ENCODE measurements around the gene KLHDC9. TPM values are rescaled to one million over a fixed set of nuclear protein-coding genes. Genes with fewer than 3 reads are reported as not detected.

Gene KLHDC9
- polyA plus RNA-seq, 1 donor = 0.86 TPM

- no peak for DNase-seq
Observed at GRCh38 chr1:161077426-161077825, 20.7 kb upstream of the KLHDC9 start.

DNA sequence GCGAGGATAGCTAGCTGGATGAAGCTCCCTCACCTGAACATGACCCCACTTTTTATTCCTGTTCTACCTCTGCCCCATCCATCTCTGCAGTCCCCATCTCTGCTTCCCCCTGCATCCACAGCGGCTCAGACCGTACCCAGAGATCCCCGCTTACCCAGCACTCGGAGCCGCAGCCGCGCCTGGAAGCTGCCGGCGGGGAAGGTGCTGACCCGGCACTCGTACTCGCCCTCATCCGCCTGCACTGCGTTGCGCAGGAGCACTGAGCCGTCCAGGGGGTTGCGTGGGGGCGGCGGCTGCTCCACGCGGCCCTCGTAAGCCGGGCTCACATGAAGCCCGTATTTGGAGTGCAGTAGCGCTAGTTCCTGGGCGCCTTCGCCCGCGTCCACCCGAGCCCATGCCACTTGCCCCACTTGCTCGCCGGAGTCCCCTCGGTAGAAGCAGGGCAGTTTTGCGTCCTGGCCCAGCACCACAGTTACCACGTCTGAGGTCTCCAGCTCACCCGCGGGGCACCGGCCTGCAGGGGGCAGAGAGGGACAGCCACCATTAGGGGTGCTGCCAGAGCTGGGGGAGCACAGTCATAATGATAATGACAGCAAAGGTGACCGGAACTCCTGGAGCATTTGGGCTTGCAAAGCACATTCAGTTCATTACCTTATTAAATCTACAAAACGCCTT is 18.6 kb upstream of the KLHDC9 start:
- no peak for DNase-seq

DNA sequence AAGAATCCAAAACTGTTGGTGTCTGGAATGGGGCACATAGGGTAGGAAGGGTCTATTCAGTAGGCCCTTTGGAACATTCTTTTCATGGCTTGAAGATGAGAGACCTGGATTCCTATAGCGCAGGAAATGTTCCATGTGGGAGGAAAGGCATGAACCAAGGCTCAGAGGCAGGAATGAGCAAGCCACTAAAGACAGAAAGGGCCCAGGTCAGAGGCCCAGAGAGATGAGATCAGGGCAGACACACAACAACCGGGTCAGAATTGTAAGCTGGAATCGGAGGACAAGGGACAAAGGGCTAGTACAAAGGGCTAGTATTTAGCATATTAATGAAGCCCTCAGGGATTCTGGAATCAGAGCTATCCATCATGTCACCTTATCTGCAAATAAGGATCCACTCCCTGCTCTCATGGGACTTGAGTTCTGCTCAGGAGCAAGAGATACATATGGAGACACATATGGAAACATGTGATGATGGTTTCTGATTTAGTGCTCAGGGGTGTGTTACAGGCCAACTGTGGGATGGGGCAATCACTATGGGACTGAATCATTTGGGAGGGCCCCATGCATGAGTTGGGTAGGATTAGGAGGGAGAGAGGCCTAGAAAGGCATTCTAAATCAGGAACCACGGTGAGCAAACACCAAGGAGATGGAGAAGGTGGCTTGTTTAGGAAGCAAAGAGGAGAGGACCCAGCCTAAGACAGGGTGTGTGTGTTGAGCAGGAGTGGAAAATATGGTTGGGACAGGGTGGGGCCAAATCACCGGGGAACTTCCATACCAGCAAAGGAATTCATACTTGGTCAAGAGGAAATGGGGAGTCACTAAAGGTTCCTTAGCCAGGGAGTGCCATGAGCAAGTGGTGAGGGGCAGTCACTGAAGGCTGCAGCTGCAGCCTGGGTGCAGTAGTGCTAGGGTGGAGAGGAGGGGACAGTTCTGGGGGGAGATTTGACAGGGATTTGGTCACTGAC is 17.4 kb upstream of the KLHDC9 start:
- no peak for DNase-seq

DNA sequence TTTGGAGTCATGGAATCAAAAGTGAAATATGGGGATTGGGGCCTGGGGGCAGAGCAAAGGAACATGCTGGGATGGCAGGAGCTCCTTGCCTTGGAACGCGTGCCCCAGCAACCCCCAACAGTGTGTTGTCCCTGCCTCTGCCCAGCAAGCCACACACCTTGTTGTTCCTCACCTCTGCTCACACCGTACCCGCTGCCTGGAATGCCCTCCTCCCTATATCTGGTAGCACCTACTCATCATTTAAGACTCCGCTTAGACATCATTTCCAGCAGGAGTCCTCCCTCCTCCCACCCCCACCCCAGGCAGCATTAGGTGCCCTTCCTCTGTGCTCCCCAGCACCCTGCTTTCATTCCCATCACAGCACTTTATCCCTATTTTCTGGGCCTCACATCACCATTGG is 16.6 kb upstream of the KLHDC9 start:
- no peak for DNase-seq

- DNase-seq = no peak
Observed at GRCh38 chr1:161082483-161082882, 15.7 kb upstream of the KLHDC9 start.

- DNase-seq = no peak
Observed at GRCh38 chr1:161082996-161083747, 15.0 kb upstream of the KLHDC9 start.

DNA sequence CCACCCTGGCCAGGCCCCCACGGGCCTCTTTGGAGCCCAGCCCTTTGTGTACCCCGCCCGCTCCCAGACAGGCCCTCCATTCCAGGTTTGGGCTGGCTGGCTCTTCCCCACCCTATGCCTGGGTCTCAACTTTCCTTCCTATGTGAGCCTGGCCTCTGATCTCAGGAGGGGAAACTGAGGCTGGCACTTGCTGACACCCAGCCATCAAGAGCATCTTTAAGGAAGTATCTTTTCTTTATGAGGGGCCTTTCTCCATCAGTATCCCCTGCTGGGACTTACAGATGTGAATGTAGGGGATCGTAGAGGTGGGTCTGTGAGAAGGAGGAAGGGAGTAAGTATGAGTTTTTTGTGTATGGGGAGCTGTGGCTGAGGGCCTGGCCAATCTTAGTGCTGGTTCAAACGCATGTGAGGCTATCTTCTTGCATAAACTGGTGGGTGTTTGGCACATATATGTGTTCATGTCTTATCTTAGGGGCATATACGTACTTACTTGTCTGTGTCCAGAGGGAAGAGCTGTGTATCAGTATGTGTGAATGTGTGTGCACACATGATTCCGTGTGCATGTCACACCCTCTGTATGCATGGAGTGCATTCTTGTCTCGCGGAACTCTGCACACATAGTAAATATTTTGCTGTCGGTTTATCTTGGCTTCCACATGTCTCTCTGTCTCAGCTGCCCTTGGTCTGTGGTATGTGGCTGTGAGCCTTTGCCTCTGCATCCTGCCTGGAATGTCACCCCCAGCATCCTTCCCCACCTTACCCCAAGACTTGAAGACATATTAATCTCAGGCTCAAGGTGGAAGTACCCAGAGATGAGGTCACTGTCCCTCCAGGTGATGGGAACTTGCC is 14.2 kb upstream of the KLHDC9 start:
- no peak for DNase-seq

DNA sequence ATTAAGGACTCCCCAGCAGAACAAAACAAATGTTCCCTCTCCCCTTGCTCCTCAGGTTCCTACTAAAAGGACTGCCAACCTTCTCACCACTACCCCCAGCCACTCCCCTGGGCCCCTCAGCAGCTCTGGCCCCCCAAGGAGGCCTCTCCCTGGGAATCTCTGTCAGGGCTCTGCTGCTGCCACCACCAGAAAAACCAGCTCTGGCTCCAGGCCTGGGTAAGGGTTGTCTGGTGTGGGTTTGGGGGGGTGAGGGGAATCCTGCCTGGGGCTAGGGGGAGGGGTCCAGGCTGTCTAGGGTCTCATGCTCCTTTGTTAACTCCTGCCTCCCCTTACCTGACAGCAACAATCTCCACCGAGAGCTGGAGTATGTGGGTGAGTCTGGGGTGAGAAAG is 13.6 kb upstream of the KLHDC9 start:
- no peak for DNase-seq

DNA sequence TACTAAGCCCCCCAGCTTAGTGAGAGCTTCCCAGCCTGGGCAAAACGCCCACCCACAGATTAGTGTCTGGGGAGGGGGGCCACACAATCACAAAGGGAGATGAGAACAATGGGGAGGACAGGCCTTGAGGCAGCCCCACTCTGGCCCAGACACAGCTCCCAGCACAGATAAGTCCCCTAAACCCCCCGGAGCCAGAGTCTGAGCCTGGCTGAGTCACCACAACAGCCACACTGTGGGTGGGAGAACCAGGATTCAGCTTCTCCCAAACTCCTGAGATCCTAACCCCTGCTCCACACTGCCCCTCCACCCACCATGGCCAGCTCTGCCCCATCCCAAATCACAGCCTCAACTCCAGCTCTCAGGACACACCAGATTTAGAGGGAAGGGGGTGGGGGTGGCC is 13.0 kb upstream of the KLHDC9 start:
- no peak for DNase-seq

- DNase-seq = no peak
Observed at GRCh38 chr1:161086457-161086856, 11.7 kb upstream of the KLHDC9 start.

- DNase-seq = no peak
Observed at GRCh38 chr1:161088587-161089110, 9.5 kb upstream of the KLHDC9 start.

DNA sequence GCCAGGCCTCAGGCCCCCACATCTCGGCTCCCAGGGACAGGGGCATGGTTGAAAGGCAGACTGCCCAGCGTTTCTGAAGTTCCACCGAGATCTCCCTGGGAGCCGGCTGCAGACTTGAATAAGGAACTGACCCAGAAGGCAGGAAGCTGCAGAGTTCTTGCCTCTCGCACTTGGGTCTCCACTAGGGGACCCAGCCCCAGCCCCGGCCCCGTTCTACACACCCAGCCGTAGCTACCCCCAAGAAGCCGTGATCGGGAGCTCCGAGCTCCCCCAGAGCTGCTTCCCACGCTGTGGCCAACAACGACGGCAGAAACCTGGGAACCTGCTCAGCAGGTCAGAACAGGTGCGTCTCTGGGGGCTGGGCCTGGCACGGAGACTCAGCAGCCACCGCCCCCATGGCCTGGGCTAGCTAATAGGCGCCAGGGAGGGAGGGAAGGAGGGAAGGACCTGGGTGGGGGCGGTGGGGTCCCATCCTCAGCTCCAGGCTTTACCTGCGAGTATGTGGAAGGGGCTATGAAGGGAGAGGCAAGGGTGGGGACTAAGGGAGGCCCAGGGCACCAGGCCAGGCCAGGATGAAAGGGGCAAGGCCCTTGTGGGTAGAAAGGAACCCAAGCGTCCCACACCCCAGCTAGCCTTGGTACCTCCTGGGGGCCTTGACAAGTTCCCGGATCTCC is 8.8 kb upstream of the KLHDC9 start, which contains the start of gene NECTIN4:
TSS of gene NECTIN4 (minus strand) at position 308 of the 674 bp plus-strand sequence. CDS start at position 46, 262 bp downstream.
- no peak for DNase-seq

- DNase-seq = no peak
Observed at GRCh38 chr1:161089938-161090337, 8.2 kb upstream of the KLHDC9 start.

DNA sequence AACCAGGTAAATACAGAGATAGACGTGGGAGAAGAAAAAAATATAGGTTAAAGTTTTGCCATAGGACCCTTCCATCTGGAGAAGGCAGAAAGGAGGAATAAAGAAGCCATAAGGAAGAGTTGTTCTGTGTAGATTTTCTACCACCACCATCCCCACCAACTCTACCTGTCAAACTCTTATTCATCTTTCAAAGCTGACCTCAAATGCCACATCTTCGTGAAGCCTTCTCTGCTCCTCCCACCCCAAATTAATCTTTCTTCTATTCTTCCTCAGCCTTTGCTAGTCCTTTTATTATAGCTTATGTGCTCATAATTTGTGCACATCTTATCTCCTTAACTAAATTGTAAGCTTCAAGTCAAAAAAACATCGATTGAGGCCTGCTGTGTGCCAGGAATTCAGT is 7.5 kb upstream of the KLHDC9 start:
- DNase-seq = no peak

- DNase-seq = no peak
Observed at GRCh38 chr1:161091093-161091492, 7.1 kb upstream of the KLHDC9 start.

DNA sequence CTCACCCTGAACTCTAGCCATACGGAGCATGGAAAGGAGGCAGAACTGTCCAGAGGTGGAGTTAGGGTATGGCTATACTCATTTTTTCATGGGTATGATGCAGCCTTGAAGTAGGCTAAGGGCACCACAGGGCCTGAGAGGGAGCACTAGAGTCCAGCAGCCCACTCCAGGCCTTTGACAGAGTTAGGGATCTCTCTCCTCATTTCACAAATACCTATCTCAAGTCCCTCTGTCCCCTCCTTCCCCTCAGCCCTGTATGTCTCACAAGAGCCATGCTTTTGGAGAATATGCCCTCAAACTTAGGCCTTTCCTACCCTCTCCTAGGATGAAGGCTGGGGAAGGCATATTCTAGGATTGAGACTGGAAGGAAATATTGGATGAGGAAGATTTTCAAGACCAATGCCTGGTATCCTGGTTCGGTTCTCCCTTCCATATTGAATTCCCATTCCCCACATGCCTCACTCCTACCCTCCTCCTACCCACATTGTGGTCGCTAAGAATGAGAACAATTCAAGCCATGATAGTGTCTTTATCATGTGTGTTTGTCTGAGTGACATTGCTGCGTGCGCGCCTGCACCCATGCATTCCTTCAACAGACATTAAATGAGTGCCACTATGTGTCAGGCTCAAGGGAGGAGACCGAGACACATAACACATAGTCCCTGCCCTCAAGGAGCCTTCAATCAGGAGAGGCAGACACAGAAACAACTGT is 6.2 kb upstream of the KLHDC9 start:
- DNase-seq = no peak

GRCh38 chr1:161092621-161093028 is 5.5 kb upstream of the KLHDC9 start:
- DNase-seq = no peak

DNA sequence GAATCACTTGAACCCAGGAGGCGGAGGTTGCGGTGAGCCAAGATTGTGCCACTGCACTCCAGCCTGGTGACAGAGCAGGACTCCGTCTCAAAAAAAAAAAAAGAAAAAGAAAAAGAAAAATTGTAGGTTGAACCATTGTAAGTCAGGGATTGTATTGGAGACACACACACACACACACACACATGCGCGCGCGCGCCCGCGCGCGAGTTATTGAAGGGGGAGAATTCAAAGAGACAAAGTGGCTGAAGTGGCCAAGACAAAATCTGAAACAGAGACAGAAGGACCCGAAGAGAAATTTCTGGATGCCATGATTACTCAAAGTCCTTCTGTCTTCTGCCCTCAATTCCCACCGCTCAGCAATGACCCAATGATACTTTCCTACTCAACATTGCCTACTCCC is 3.7 kb upstream of the KLHDC9 start:
- no peak for DNase-seq

- DNase-seq = no peak
Observed at GRCh38 chr1:161095230-161095629, 2.9 kb upstream of the KLHDC9 start.

DNA sequence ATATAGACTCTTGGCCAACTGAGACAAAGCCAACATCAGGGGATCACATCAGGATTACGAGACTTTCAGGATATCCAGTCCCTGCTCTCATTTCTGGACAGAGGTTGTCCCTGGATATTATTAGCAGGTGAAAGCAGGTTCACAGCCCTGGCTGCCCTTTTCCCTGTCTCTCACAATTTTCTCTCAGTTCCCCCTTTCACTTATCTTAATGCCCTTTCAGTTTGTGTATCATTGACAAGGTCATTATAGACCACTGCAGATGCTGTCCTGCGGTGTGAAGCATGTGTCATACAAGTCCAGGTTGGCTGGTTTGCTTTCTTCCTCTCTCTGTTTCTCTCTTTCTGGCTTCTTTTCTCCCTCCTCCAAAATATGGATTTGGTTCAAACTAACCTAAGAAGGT is 2.1 kb upstream of the KLHDC9 start:
- no peak for DNase-seq

DNA sequence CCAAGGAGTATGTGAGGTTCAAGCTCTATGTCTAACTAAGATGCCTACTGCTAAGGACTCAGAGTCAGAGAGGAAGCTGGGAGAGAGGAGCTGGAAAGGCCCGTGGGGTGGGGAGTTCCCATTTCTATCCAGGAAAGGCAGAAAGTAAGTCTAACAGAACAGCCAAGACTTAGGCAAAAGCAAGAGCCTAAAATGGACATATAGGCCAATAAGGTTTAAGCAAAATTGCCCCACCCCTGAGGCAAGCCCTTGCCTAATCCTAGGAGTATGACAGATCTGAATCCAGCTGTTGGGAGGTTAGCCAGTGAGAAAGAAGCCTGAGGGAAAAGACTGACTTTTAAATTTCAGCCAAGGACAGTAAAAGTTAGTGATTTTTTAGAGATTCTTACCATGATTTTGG is 1.6 kb upstream of the KLHDC9 start:
- DNase-seq = peak; percentile 76

Measured in hindlimb muscle (tissue), 1 donor.